Coronary artery (tissue), 2 donors: ENCODE results near the gene DIAPH3.

Experiments
- DNase-seq: peaks from one replicate; pipeline ENCODE4 v3.0.0-alpha.2; 2017; ENCODE audit warnings: low spot score
- H3K27ac ChIP-seq, 2 donors: fragments of 200-600 bp; sonication (generic); one replicate each; pipeline ENCODE4 v1.5.1; 2016 to 2019
- H3K4me3 ChIP-seq: fragments of 200-600 bp; sonication (generic); 2 replicates; pipeline ENCODE4 v1.5.1; 2016; ENCODE audit warnings: mild to moderate bottlenecking, moderate library complexity
- CTCF ChIP-seq: fragments of 200-600 bp; sonication (generic); IDR thresholded peaks from one replicate; pipeline ENCODE4 v1.5.1; 2019; ENCODE audit warnings: antibody characterized with exemption

The DIAPH3 gene

GRCh38 chr13:59706101-59706976 is 457.4 kb downstream of the DIAPH3 start:
- no peak for TF ChIP-seq CTCF
- DNase-seq, result no peak
- H3K4me3 ChIP-seq, result no peak overlapping the region
- no peak overlapping the region for H3K27ac ChIP-seq

GRCh38 chr13:59702269-59702668 is 461.5 kb downstream of the DIAPH3 start:
- no peak overlapping the region for H3K4me3 ChIP-seq
- DNase-seq, result no peak
- no peak for TF ChIP-seq CTCF
- no peak overlapping the region for H3K27ac ChIP-seq

GRCh38 chr13:59701261-59701660 is 462.5 kb downstream of the DIAPH3 start:
- DNase-seq, result no peak
- Histone ChIP-seq H3K27ac (no peak overlapping the region), H3K4me3 (no peak overlapping the region)
- no peak for TF ChIP-seq CTCF

GRCh38 chr13:59700281-59700680 is 463.4 kb downstream of the DIAPH3 start:
- no peak for DNase-seq
- Histone ChIP-seq H3K27ac (no peak overlapping the region), H3K4me3 (no peak overlapping the region)
- TF ChIP-seq CTCF, result no peak

- H3K27ac ChIP-seq, result no peak overlapping the region
- no peak overlapping the region for H3K4me3 ChIP-seq
- TF ChIP-seq CTCF, result no peak
- DNase-seq, result no peak
These were observed 467.5 kb downstream of the DIAPH3 start for GRCh38 chr13:59696271-59696670.

GRCh38 chr13:59691501-59692066 is 472.1 kb downstream of the DIAPH3 start:
- no peak for TF ChIP-seq CTCF

More at GRCh38 chr13:59691501-59692066, 472.1 kb downstream of the DIAPH3 start:
- DNase-seq, result no peak
- Histone ChIP-seq H3K4me3 (no peak overlapping the region), H3K27ac (no peak overlapping the region)
